SU-DHL-6 (cell line): ENCODE results near the gene MYZAP.

ENCODE experiments used
- H2AFZ ChIP-seq: fragments of 200-600 bp; sonication (generic); 2 replicates; pipeline ENCODE4 v1.6.1; 2014; ENCODE audit warnings: low read depth, mild to moderate bottlenecking, moderate library complexity, mixed read lengths, antibody characterized with exemption, low read length; ENCODE audit not compliant: severe bottlenecking
- H3F3A ChIP-seq: fragments of 200-600 bp; shearing (Covaris generic); 2 replicates; pipeline ENCODE4 v1.6.0; 2016; ENCODE audit warnings: antibody characterized with exemption, mild to moderate bottlenecking; ENCODE audit not compliant: insufficient read depth
- H3K27ac ChIP-seq: fragments of 200-600 bp; sonication (generic); 2 replicates; pipeline ENCODE4 v1.5.1; 2016; ENCODE audit warnings: low read depth, mild to moderate bottlenecking, low read length, moderate library complexity, mixed read lengths
- H3K27me3 ChIP-seq: fragments of 200-600 bp; sonication (generic), shearing (Covaris generic); 2 replicates; pipeline ENCODE4 v1.6.0; 2014; ENCODE audit warnings: mild to moderate bottlenecking, low read length
- H3K36me3 ChIP-seq: fragments of 200-600 bp; sonication (generic); 2 replicates; pipeline ENCODE4 v1.6.1; 2014; ENCODE audit warnings: mild to moderate bottlenecking, low read length, mixed read lengths
- H3K4me2 ChIP-seq: fragments of 300-600, 200-600 bp; shearing (Covaris generic), sonication (generic); 2 replicates; pipeline ENCODE4 v1.6.0; 2014; ENCODE audit warnings: low read length, low read depth, mild to moderate bottlenecking; ENCODE audit not compliant: poor library complexity, severe bottlenecking
- H3K4me3 ChIP-seq: fragments of 200-600 bp; sonication (generic); 2 replicates; pipeline ENCODE4 v1.5.1; 2014; ENCODE audit warnings: antibody characterized with exemption, low read length, mild to moderate bottlenecking, mixed read lengths; ENCODE audit not compliant: insufficient read depth, poor library complexity, severe bottlenecking
- H3K79me2 ChIP-seq: fragments of 200-600 bp; sonication (generic); 2 replicates; pipeline ENCODE4 v1.6.1; 2014; ENCODE audit warnings: mild to moderate bottlenecking, low read length, moderate library complexity; ENCODE audit not compliant: insufficient read depth
- H3K9ac ChIP-seq: fragments of 200-600 bp; sonication (generic); 2 replicates; pipeline ENCODE4 v1.7.0; 2014; ENCODE audit warnings: mild to moderate bottlenecking, low read length
- H3K9me2 ChIP-seq: fragments of 200-600 bp; sonication (generic); replicated peaks from 2 replicates; pipeline ENCODE4 v1.6.1; 2014; ENCODE audit warnings: low read length; ENCODE audit not compliant: insufficient read depth
- H3K9me3 ChIP-seq: fragments of 200-600 bp; sonication (generic); 2 replicates; pipeline ENCODE4 v1.6.1; 2014; ENCODE audit warnings: low read length, mixed read lengths; ENCODE audit not compliant: insufficient read depth
- H4K20me1 ChIP-seq: fragments of 200-600 bp; sonication (generic); 2 replicates; pipeline ENCODE4 v1.6.1; 2014; ENCODE audit warnings: low read depth, mild to moderate bottlenecking, antibody characterized with exemption, low read length, moderate library complexity, mixed read lengths
- CTCF ChIP-seq: fragments of 200-600 bp; sonication (generic); IDR thresholded peaks from one replicate; pipeline ENCODE4 v1.5.1; 2017; ENCODE audit warnings: antibody characterized with exemption, mild to moderate bottlenecking, low read length, moderate library complexity; ENCODE audit not compliant: insufficient read depth, poor library complexity, severe bottlenecking
- EZH2phosphoT487 ChIP-seq: fragments of 200-600 bp; sonication (generic), shearing (Covaris generic); conservative IDR thresholded peaks from 2 replicates; pipeline ENCODE4 v1.6.1; 2018; ENCODE audit warnings: mild to moderate bottlenecking, antibody characterized with exemption, low read length, moderate library complexity, mixed read lengths

Gene MYZAP

DNA sequence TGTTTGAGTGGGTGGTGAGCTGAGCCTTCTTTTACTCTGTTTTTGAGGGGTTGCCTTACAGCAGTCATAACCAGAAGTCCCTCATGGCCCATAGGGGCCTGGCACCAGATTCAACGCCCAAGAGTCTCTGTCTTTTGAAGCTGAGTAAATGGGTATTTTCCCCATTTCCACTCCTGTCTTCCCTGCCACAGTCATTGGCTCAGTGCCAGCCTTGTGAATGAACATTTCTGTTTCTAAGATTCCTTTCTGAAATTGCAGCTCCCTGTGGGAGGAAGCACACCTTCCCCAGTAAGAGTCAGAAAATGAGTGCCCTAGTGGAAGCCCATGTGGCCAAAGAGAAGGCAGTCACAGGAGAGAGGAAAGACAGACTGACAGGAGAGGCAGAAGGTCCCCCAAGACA, 71.1 kb downstream of the MYZAP start:
- Histone ChIP-seq H3K9me2 (no peaks in the 10 kb centered on the region), H3K27me3 (no peaks in the 10 kb centered on the region; the same call in 1 of the 2 replicates), H4K20me1 (no peaks in the 10 kb centered on the region), H3K4me2 (no peak overlapping the region), H3K9me3 (no peaks in the 10 kb centered on the region), H3K4me3 (no peak overlapping the region), H3K36me3 (no peaks in the 10 kb centered on the region), H3K9ac (no peak overlapping the region), H3K79me2 (no peaks in the 10 kb centered on the region), H3F3A (no peaks in the 10 kb centered on the region), H3K27ac (no peak overlapping the region), H2AFZ (no peak overlapping the region)
- TF ChIP-seq EZH2phosphoT487 (no peak), CTCF (no peak)

- no peaks in the 10 kb centered on the region; the same call in 1 of the 2 replicates for H3K27me3 ChIP-seq
- H3K27ac ChIP-seq = no peak overlapping the region
- H2AFZ ChIP-seq = no peak overlapping the region
- no peaks in the 10 kb centered on the region for H3K9me3 ChIP-seq
- H3K36me3 ChIP-seq = no peaks in the 10 kb centered on the region
- no peaks in the 10 kb centered on the region for H3K79me2 ChIP-seq
- H3K4me2 ChIP-seq = no peak overlapping the region
- H3F3A ChIP-seq = no peaks in the 10 kb centered on the region
- no peak overlapping the region for H3K4me3 ChIP-seq
- TF ChIP-seq CTCF (no peak), EZH2phosphoT487 (no peak)
- no peak overlapping the region for H3K9ac ChIP-seq
- H4K20me1 ChIP-seq = no peaks in the 10 kb centered on the region
- H3K9me2 ChIP-seq = no peaks in the 10 kb centered on the region
These were observed 71.6 kb downstream of the MYZAP start for GRCh38 chr15:57663262-57663661.

GRCh38 chr15:57665194-57665593, 73.5 kb downstream of the MYZAP start:
- no peaks in the 10 kb centered on the region for H3K9me2 ChIP-seq
- no peaks in the 10 kb centered on the region for H3F3A ChIP-seq
- no peaks in the 10 kb centered on the region for H4K20me1 ChIP-seq
- no peak overlapping the region for H3K4me2 ChIP-seq
- TF ChIP-seq EZH2phosphoT487 = no peak
- no peak for TF ChIP-seq CTCF
- no peak overlapping the region for H3K9ac ChIP-seq
- H3K27me3 ChIP-seq = no peaks in the 10 kb centered on the region
- no peaks in the 10 kb centered on the region for H3K9me3 ChIP-seq
- no peak overlapping the region for H2AFZ ChIP-seq
- no peak overlapping the region for H3K4me3 ChIP-seq
- no peak overlapping the region for H3K27ac ChIP-seq
- H3K79me2 ChIP-seq = no peaks in the 10 kb centered on the region
- H3K36me3 ChIP-seq = no peaks in the 10 kb centered on the region

DNA sequence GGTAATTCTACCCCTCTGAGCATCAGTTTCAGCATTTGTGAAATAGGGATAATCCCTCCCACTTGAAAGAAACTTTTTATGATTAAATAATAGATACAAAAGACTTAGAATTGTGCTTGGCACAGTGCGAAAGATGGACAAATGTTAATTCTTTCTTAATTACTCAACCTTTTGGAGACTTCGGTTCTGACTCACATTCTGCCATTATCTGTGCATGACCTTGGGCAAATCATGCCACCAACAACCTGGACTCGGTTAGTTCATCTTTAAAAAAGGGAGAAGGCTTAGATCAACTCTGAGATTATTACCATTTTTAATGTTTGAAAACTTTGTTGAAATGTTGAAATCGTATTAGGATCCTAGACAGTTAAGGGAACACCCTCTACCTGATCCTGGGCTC, 74.2 kb downstream of the MYZAP start:
- Histone ChIP-seq H3K4me2 (no peak overlapping the region), H3K79me2 (no peaks in the 10 kb centered on the region), H3K36me3 (no peaks in the 10 kb centered on the region), H3K27me3 (no peaks in the 10 kb centered on the region), H3K9me3 (no peaks in the 10 kb centered on the region), H3K27ac (no peak overlapping the region), H2AFZ (no peak overlapping the region), H4K20me1 (no peaks in the 10 kb centered on the region), H3K4me3 (no peak overlapping the region), H3K9ac (no peak overlapping the region), H3K9me2 (no peaks in the 10 kb centered on the region), H3F3A (no peaks in the 10 kb centered on the region)
- TF ChIP-seq EZH2phosphoT487 (no peak), CTCF (no peak)
